Activated CD4-positive, alpha-beta T cell treated with anti-CD3 and anti-CD28 coated beads for 24 hours (primary cell): Measurements from ENCODE around the gene LY6G6C.

ENCODE experiments used
- DNase-seq, 2 donors: peaks; one replicate each; pipeline ENCODE4 v3.0.0-alpha.2; 2020; ENCODE audit warnings: low read depth in 2 of 2

Gene LY6G6C

GRCh38 chr6:31706599-31706998, 14.9 kb downstream of the LY6G6C start, which contains the start of gene LY6G6F:
Gene LY6G6F (plus strand): TSS chr6:31706866. CDS start chr6:31706907, 41 bp downstream.
- DNase-seq: no peak

DNA sequence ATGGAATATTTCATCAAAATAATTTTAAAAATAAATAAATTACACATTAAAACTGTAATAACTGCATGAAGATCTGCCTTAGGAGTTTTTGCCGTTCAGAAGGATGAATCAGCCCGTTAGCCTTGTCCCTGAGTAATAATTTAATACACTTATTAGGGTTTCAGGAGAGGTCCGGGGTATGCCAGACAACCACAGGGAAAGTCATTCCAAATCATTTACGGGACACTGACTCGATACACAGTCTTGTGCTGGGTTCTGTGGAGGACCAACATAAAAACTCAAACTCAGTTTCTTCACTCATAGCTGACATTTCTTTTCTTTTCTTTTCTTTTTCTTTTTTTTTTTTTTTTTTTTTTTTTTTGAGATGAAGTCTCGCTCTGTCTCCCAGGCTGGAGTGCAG, 15.6 kb downstream of the LY6G6C start:
- no peak for DNase-seq

- peak; percentile 94 to 97 for DNase-seq
Measured at GRCh38 chr6:31702819-31703716, 18.5 kb downstream of the LY6G6C start, which contains the start of gene ABHD16A. Gene ABHD16A (minus strand): TSS chr6:31703324. CDS start chr6:31703281, 43 bp downstream.

- peak in 1 of 2 donors; percentile 7 for DNase-seq
Measured at GRCh38 chr6:31702405-31702818, 19.1 kb downstream of the LY6G6C start.

DNA sequence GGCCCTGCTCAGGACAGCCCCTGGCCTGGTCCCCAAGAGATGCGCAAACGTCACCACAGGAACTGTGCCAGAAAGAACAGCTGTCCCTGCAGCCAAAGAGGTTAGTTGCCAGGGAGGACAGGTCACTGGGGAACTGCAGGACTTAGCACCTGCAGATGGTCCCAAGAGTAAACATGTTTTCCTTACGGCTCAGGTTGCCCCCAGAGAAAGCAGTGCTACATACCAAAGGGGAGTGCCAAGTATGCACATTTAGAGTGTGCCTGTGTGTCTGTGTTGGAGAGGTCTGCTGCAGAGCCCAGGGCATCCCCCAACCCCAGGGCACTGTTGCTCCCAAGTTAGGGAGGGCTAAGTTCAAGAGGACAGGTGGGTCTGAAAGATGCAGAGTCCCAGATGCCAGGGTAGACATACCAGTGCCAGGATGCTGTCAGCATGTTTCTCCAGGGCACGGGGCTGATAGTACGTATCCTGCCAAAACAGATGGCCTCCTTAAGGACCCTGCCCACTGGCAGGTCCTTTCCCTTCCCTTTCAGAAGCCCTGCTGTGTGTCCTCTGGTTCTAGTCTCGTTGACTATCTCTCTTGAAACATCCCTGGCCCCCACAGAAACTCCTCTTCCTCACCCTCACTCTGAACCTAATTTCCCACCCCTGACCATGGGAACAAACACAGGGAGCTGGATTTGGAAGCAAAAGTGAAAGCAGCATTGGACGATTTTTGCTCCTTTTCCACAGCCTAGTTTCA, 19.7 kb downstream of the LY6G6C start:
- DNase-seq: no peak

- no peak for DNase-seq
Measured at GRCh38 chr6:31700740-31701401, 20.7 kb downstream of the LY6G6C start.

DNA sequence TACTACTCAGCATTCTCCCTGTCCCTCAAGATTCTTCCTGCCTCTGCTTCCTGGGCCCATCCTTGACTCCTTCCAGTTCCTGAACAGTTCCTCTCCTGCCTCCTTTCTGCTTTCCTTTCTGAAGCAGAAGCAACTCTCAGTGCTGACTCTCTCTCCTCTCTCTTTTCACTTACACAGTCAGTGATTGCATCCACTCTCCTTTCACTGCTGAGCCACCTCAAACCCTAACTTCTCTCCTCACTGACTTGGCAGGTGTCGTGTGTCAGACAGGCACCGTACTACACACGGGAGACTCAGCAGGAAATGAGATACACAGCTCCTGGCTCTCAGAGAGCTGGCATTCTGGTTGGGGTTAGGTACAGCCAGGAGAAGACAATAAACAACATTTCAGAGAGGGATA, 24.0 kb downstream of the LY6G6C start:
- DNase-seq: no peak

DNA sequence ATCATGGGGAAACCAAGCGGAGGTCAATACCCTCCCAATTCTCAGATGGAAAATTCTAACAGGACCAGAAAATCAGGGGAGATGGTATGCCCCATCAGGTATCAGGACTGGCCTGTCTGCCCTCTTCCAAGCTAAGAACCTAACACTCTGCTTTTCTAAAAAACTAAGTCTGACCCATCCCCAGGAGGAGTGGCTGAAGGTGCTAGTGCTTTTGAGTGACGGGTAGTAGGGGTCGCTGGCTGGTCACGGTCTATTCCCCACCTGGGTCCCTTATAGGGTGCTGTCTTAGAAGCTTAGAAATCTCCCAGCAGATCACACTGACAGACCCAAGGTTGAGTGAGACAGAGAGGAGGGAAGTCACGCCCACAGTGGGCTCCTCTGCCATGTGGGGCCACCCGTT, 28.0 kb downstream of the LY6G6C start:
- no peak for DNase-seq

DNA sequence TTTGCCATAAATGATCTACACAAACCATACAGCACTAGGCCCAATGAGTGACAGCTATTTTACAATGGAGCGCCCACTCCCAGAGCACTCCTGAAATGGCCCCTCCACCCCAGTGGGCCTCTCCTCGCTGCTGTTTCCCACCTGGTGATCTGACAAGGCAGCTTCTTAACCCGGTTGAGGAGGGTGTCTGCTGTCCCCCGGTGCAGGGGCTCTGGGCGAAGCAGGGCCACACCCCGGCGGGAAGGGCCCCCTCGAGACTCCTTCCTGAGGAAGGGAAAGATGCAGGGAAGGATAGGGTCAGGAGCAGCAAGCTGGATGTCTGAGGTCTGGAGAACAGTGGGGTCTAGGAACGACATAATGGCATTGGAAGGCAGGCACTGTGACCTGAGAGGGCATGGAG, 28.7 kb downstream of the LY6G6C start:
- DNase-seq: no peak

- DNase-seq: no peak
Measured at GRCh38 chr6:31692353-31692752, 29.2 kb downstream of the LY6G6C start.

GRCh38 chr6:31691564-31692108, 29.9 kb downstream of the LY6G6C start:
- DNase-seq: no peak

DNA sequence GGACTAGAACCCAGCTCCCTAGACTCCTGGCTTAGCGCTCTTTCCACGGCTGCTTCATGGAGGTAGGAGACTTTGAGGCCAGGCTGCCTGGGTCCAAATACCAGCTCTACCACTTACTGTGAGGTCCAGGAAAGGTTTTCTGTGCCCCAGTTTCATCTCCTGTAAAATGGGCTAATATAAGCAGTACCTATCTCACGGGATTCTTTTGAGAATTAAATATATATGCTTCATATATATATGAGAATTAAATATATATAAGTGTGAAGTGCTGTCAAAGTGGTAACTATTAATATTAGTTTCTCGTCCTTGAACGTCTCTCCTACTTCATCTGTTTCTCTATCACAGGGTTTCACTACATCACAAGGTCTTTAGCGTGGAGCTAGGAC, 30.5 kb downstream of the LY6G6C start:
- DNase-seq: no peak

- no peak for DNase-seq
Measured at GRCh38 chr6:31690231-31691077, 31.1 kb downstream of the LY6G6C start.

DNA sequence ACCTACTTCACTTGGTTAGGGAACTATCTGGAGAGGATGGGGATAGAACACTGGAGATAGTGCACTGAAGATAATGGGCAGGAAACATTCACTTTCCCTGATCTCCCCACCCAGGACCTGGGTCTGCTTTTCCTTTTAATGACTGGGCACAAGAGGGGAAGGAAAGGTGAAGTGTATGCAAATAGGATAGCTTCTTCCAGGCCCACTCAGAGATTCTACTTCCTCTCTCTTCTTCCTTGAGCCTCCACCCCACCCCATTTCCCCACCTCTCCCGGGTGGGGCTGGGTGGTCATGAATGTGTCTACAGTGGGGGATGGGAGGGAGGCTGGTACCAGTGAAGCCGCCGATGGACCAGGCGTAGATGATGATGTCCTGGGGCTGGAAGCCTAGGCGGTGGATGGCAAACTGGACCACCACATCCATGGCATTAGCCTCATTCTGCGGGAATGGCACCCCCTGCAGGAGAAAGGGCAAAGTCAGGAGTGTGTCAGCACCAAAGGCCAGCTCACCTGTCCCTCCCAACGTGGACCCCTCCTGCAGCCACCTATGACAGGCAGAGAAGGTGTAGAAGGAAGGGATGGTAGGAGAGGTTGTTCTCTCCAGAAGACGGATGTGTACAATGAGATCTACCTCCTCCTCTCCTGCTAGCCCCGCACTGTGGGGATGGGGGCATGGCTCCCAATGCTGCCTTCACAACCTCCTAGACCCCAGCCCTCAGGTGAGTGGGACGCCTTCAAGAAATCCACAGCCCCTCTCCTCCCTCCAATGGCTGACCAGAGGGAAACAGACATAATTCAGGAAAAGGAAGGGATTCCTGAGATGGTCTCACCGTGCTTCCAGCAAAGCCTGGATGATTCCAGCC, 32.1 kb downstream of the LY6G6C start:
- DNase-seq: no peak

- DNase-seq: no peak
Measured at GRCh38 chr6:31687860-31688693, 33.5 kb downstream of the LY6G6C start.

- no peak for DNase-seq
Measured at GRCh38 chr6:31687321-31687720, 34.2 kb downstream of the LY6G6C start.

- no peak for DNase-seq
Measured at GRCh38 chr6:31686483-31686882, 35.1 kb downstream of the LY6G6C start.

GRCh38 chr6:31683591-31683990, 38.0 kb downstream of the LY6G6C start:
- no peak for DNase-seq

DNA sequence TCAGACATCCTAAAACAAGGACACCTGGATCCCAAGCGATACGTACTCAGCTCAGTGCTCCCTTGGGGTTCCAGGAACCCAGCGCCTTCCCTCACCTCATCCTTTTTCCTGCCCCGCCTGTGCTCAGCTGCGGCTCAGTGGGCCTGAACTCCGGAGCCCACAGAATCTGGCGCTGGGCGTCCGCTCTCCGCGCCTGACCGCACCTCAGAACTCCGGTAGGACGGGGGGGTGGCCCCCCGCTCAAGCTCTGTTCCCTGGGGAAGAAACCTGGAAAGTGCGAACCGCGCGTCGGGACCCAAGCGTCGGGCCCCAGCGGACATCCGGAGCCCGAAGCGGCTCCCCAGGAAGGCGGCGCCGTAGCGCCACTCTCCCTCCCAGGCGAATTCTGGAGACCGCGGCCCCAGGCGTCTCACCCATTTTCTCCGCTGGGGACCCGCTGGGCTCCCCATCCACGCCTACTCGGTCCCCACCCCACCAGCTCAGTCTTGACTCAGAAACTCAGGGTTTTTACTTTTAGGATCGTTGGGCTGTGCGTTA, 40.3 kb downstream of the LY6G6C start:
- DNase-seq: peak; percentile 17 to 37
